Liver (tissue), 9 donors: ENCODE results near the gene STN1. TPM values are rescaled to one million over a fixed set of nuclear protein-coding genes. Genes with fewer than 3 reads are reported as not detected.

Experiments used
- DNase-seq: peaks from one replicate; pipeline ENCODE4 v3.0.0-alpha.2; 2017; ENCODE audit warnings: low spot score
- H3K27ac ChIP-seq, 2 donors: one replicate each; pipeline ENCODE4 v1.7.0; 2013; ENCODE audit warnings: inconsistent platforms in 2 of 2, low read length in 2 of 2, control low read depth in 1 of 2, low read depth in 1 of 2, mild to moderate bottlenecking in 1 of 2
- H3K27me3 ChIP-seq, 4 donors: one replicate each; pipeline versions ENCODE4 v1.6.1 to v1.7.0; 2013; ENCODE audit warnings: low read length in 3 of 4, inconsistent platforms in 1 of 4, mild to moderate bottlenecking in 1 of 4, moderate library complexity in 1 of 4; ENCODE audit not compliant: control insufficient read depth in 4 of 4, insufficient read depth in 4 of 4
- H3K36me3 ChIP-seq, 4 donors: one replicate each; pipeline versions ENCODE4 v1.6.1 to v1.7.0; 2013; ENCODE audit warnings: low read length in 3 of 4, mild to moderate bottlenecking in 3 of 4, low read depth in 1 of 4, moderate library complexity in 1 of 4; ENCODE audit not compliant: control insufficient read depth in 4 of 4, insufficient read depth in 3 of 4
- H3K4me1 ChIP-seq, 4 donors: one replicate each; pipeline versions ENCODE4 v1.6.1 to v1.7.0; 2013; ENCODE audit warnings: low read length in 3 of 4, mild to moderate bottlenecking in 3 of 4, moderate library complexity in 1 of 4; ENCODE audit not compliant: control insufficient read depth in 4 of 4, insufficient read depth in 4 of 4
- H3K4me3 ChIP-seq, 3 donors: one replicate each; pipeline versions ENCODE4 v1.6.1 to v1.7.0; 2013; ENCODE audit warnings: low read length in 3 of 3, control low read depth in 1 of 3, low read depth in 1 of 3, mild to moderate bottlenecking in 1 of 3
- H3K9ac ChIP-seq, 2 donors: one replicate each; pipeline ENCODE4 v1.7.0; 2013; ENCODE audit warnings: low read length in 2 of 2, mild to moderate bottlenecking in 2 of 2, moderate library complexity in 2 of 2, control low read depth in 1 of 2, low read depth in 1 of 2
- H3K9me3 ChIP-seq, 4 donors: one replicate each; pipeline versions ENCODE4 v1.6.1 to v1.7.0; 2013; ENCODE audit warnings: low read length in 3 of 4; ENCODE audit not compliant: control insufficient read depth in 4 of 4
- FOXA1 ChIP-seq: IDR thresholded peaks from 2 replicates; pipeline ENCODE4 v1.6.1; 2016; ENCODE audit warnings: antibody characterized with exemption
- FOXA2 ChIP-seq: IDR thresholded peaks from 2 replicates; pipeline ENCODE4 v1.6.1; 2016; ENCODE audit warnings: antibody characterized with exemption
- GABPA ChIP-seq, 2 donors: IDR thresholded peaks in 1 of 2; conservative IDR thresholded peaks in 1 of 2; 2 replicates each; pipeline ENCODE4 v1.6.1; 2016; ENCODE audit warnings: antibody characterized with exemption in 2 of 2, mild to moderate bottlenecking in 1 of 2, moderate library complexity in 1 of 2
- HNF4A ChIP-seq, 2 donors: conservative IDR thresholded peaks; 2 replicates each; pipeline ENCODE4 v1.6.1; 2016; ENCODE audit warnings: antibody characterized with exemption in 2 of 2, mild to moderate bottlenecking in 2 of 2
- HNF4G ChIP-seq: IDR thresholded peaks from 2 replicates; pipeline ENCODE4 v1.6.1; 2016; ENCODE audit warnings: antibody characterized with exemption
- NR2F2 ChIP-seq: IDR thresholded peaks from 2 replicates; pipeline ENCODE4 v1.6.1; 2016; ENCODE audit warnings: antibody characterized with exemption
- RXRA ChIP-seq, 2 donors: IDR thresholded peaks; 2 replicates each; pipeline ENCODE4 v1.6.1; 2017 to 2018; ENCODE audit warnings: antibody characterized with exemption in 2 of 2, mild to moderate bottlenecking in 1 of 2
- SP1 ChIP-seq: IDR thresholded peaks from 2 replicates; pipeline ENCODE4 v1.6.1; 2018; ENCODE audit warnings: antibody characterized with exemption, mild to moderate bottlenecking
- TAF1 ChIP-seq: conservative IDR thresholded peaks from 2 replicates; pipeline ENCODE4 v1.6.1; 2016; ENCODE audit warnings: antibody characterized with exemption, mild to moderate bottlenecking
- YY1 ChIP-seq: IDR thresholded peaks from 2 replicates; pipeline ENCODE4 v1.6.1; 2016; ENCODE audit warnings: antibody characterized with exemption, mild to moderate bottlenecking
- WGBS: extraction: QIAGEN DNeasy Blood & Tissue Kit; methylation state at CpG from one replicate; pipeline ENCODE4 v1.1.7; 2013; 5-methylcytosine and 5-hydroxymethylcytosine counted together
- polyA plus RNA-seq, 2 donors: library from polyadenylated mRNA; stranded (reverse) in 1 of 2; unstranded in 1 of 2; fragments of 200-250 nt in 1 of 2; fragments of >200 nt in 1 of 2; fragmentation: Nextera tagmentation in 1 of 2; extraction: Ambion mirVana in 1 of 2; gene quantifications; one replicate each; pipeline versions ENCODE4 v1.2.1 to v1.2.3, GENCODE V29; 2013 to 2015
- total RNA-seq, 2 donors: library from RNA; depleted of rRNA; stranded (reverse); fragments of >200 nt; gene quantifications; one replicate each; pipeline ENCODE4 v1.2.3, GENCODE V29; 2014
- TF ChIP-seq, protein P1 (sequence below): IDR thresholded peaks from 2 replicates; pipeline ENCODE4 v1.6.1; 2016; ENCODE audit warnings: antibody characterized with exemption, mild to moderate bottlenecking
- TF ChIP-seq, protein P2 (sequence below): IDR thresholded peaks from 2 replicates; pipeline ENCODE4 v1.6.1; 2016; ENCODE audit warnings: antibody characterized with exemption
- TF ChIP-seq, protein P3 (sequence below): IDR thresholded peaks from 2 replicates; pipeline ENCODE4 v1.6.1; 2016; ENCODE audit warnings: antibody characterized with exemption
- donor health status: healthy.
- donor health status: healthy.
- donor health status: healthy.
- donor health status: healthy.
- donor health status: healthy.

The STN1 gene
- total and polyA plus RNA-seq, 4 donors = 6.9 to 12.9 (median 8.0) TPM

GRCh38 chr10:103868200-103868599 is 49.8 kb downstream of the STN1 start:
- H3K4me1 ChIP-seq = no peaks in the 10 kb centered on the region
- 93% methylated on average over 1 of the region's 1 CpG for WGBS

DNA sequence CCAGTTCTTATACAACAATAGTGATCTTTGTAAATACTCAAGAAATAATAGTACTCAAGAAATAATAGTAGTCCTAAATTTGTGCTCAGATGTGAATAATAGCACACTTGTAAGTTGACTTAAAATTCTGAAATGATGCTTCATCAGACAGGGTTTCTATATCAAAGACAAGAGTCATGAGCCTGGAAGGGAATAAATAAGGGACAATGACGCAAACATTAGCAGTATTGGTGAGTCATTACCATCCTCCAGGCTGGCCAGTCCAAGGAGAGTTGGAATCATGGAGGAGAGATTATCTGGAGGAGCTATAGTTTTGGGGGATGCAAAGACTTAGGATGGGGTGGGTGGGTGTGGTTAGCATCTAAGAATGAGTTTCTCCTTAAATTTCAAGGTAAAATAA is 56.5 kb downstream of the STN1 start:
- H3K9me3 ChIP-seq = peaks cover 0 to 5% (median 0%) of the 10 kb centered on the region in 4 donors
- H3K27ac ChIP-seq = no peak overlapping the region
- no peak for TF ChIP-seq TAF1
- TF ChIP-seq SP1 = no peak
- no peak for TF ChIP-seq RXRA (IDR thresholded peaks at IDR 0.05)
- TF ChIP-seq NR2F2 = no peak
- no peak for TF ChIP-seq FOXA1
- TF ChIP-seq YY1 = no peak
- TF ChIP-seq, protein P1, sequence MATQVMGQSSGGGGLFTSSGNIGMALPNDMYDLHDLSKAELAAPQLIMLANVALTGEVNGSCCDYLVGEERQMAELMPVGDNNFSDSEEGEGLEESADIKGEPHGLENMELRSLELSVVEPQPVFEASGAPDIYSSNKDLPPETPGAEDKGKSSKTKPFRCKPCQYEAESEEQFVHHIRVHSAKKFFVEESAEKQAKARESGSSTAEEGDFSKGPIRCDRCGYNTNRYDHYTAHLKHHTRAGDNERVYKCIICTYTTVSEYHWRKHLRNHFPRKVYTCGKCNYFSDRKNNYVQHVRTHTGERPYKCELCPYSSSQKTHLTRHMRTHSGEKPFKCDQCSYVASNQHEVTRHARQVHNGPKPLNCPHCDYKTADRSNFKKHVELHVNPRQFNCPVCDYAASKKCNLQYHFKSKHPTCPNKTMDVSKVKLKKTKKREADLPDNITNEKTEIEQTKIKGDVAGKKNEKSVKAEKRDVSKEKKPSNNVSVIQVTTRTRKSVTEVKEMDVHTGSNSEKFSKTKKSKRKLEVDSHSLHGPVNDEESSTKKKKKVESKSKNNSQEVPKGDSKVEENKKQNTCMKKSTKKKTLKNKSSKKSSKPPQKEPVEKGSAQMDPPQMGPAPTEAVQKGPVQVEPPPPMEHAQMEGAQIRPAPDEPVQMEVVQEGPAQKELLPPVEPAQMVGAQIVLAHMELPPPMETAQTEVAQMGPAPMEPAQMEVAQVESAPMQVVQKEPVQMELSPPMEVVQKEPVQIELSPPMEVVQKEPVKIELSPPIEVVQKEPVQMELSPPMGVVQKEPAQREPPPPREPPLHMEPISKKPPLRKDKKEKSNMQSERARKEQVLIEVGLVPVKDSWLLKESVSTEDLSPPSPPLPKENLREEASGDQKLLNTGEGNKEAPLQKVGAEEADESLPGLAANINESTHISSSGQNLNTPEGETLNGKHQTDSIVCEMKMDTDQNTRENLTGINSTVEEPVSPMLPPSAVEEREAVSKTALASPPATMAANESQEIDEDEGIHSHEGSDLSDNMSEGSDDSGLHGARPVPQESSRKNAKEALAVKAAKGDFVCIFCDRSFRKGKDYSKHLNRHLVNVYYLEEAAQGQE = no peak
- TF ChIP-seq, protein P2, sequence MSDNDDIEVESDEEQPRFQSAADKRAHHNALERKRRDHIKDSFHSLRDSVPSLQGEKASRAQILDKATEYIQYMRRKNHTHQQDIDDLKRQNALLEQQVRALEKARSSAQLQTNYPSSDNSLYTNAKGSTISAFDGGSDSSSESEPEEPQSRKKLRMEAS = no peak
- H3K36me3 ChIP-seq = no peaks in the 10 kb centered on the region
- 93% methylated on average over 1 of the region's 1 CpG for WGBS
- DNase-seq = no peak
- H3K4me3 ChIP-seq = no peak overlapping the region
- no peak overlapping the region for H3K9ac ChIP-seq
- H3K4me1 ChIP-seq = peaks cover 0 to 6% (median 5%) of the 10 kb centered on the region in 4 donors
- H3K27me3 ChIP-seq = no peaks in the 10 kb centered on the region

More at GRCh38 chr10:103868200-103868599, 49.8 kb downstream of the STN1 start:
- no peak overlapping the region for H3K4me3 ChIP-seq
- peaks cover 0 to 5% (median 0%) of the 10 kb centered on the region in 4 donors for H3K9me3 ChIP-seq
- no peaks in the 10 kb centered on the region for H3K27me3 ChIP-seq
- no peak overlapping the region for H3K9ac ChIP-seq
- no peak for DNase-seq
- TF ChIP-seq HNF4G (no peak), TAF1 (no peak), FOXA1 (no peak), FOXA2 (no peak), HNF4A (conservative IDR thresholded peaks at IDR 0.05) (no peak), GABPA (IDR thresholded peaks at IDR 0.05 in 1 of 2, conservative IDR thresholded peaks at IDR 0.05 in 1 of 2) (no peak), NR2F2 (no peak)
- TF ChIP-seq, protein P2 = no peak
- TF ChIP-seq, protein P3, sequence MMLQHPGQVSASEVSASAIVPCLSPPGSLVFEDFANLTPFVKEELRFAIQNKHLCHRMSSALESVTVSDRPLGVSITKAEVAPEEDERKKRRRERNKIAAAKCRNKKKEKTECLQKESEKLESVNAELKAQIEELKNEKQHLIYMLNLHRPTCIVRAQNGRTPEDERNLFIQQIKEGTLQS = no peak
- no peak overlapping the region for H3K27ac ChIP-seq
- peaks cover 0 to 3% (median 0%) of the 10 kb centered on the region in 4 donors for H3K36me3 ChIP-seq
